ENCODE data around the gene SLC27A4. TPM values are rescaled to one million over a fixed set of nuclear protein-coding genes. Genes with fewer than 3 reads are reported as not detected.

Gene SLC27A4
- total RNA-seq, 2 donors from 2014 or later = 19.2 to 21.5 TPM

GRCh38 chr9:128389395-128390149, 49.2 kb downstream of the SLC27A4 start:
- intact Hi-C loops (cut with DNase I) = no loop called here
- Histone ChIP-seq H3K4me1 (replicated peaks) (no peaks in the 10 kb centered on the region), H3K27ac (no peak overlapping the region), H3K9me3 (no peaks in the 10 kb centered on the region), H3K36me3 (peaks cover 5 to 7% of the 10 kb centered on the region in 2 donors), H3K4me3 (no peak overlapping the region), H3K27me3 (replicated peaks; ENCODE audit: insufficient read depth) (no peaks in the 10 kb centered on the region)
- no peak for DNase-seq (ENCODE audit: low spot score)
- no peak for TF ChIP-seq CTCF (IDR thresholded peaks at IDR 0.05)
- no peak for TF ChIP-seq POLR2A (IDR thresholded peaks at IDR 0.05)
- no peak for TF ChIP-seq POLR2AphosphoS5 (IDR thresholded peaks at IDR 0.05)
- WGBS = 84% methylated on average over 13 of the region's 13 CpGs

- WGBS = 76% methylated on average over 11 of the region's 11 CpGs
- Histone ChIP-seq H3K36me3 (peaks cover 5 to 7% of the 10 kb centered on the region in 2 donors), H3K4me3 (no peak overlapping the region), H3K27ac (no peak overlapping the region), H3K27me3 (replicated peaks; ENCODE audit: insufficient read depth) (no peaks in the 10 kb centered on the region), H3K4me1 (replicated peaks) (no peaks in the 10 kb centered on the region), H3K9me3 (no peaks in the 10 kb centered on the region)
- no peak for DNase-seq (ENCODE audit: low spot score)
- TF ChIP-seq CTCF (IDR thresholded peaks at IDR 0.05) = no peak
- no peak for TF ChIP-seq POLR2A (IDR thresholded peaks at IDR 0.05)
- no peak for TF ChIP-seq POLR2AphosphoS5 (IDR thresholded peaks at IDR 0.05)
- intact Hi-C loops (cut with DNase I) = no loop called here
Observed at GRCh38 chr9:128390150-128390812, 50.0 kb downstream of the SLC27A4 start.

- TF ChIP-seq POLR2A (IDR thresholded peaks at IDR 0.05) = no peak
- TF ChIP-seq POLR2AphosphoS5 (IDR thresholded peaks at IDR 0.05) = no peak
- TF ChIP-seq CTCF (IDR thresholded peaks at IDR 0.05) = no peak
- no peak for DNase-seq (ENCODE audit: low spot score)
- no peaks in the 10 kb centered on the region for H3K27me3 ChIP-seq (replicated peaks; ENCODE audit: insufficient read depth)
- no peak overlapping the region for H3K27ac ChIP-seq
- H3K4me3 ChIP-seq = no peak overlapping the region
- whole genome bisulfite sequencing = 84% methylated on average over 8 of the region's 8 CpGs
- H3K4me1 ChIP-seq (replicated peaks) = no peaks in the 10 kb centered on the region
- intact Hi-C loops (cut with DNase I) = no loop called here
- peaks cover 5 to 7% of the 10 kb centered on the region in 2 donors for H3K36me3 ChIP-seq
- H3K9me3 ChIP-seq = no peaks in the 10 kb centered on the region
Observed at GRCh38 chr9:128390813-128391711, 50.7 kb downstream of the SLC27A4 start.

GRCh38 chr9:128391956-128392301, 51.6 kb downstream of the SLC27A4 start:
- no peaks in the 10 kb centered on the region for H3K27me3 ChIP-seq (replicated peaks; ENCODE audit: insufficient read depth)
- no peak overlapping the region for H3K27ac ChIP-seq
- H3K9me3 ChIP-seq = no peaks in the 10 kb centered on the region
- H3K36me3 ChIP-seq = peaks cover 5 to 7% of the 10 kb centered on the region in 2 donors
- DNase-seq (ENCODE audit: low spot score) = no peak
- intact Hi-C loops (cut with DNase I) = no loop called here
- 93% methylated on average over 21 of the region's 21 CpGs for WGBS
- TF ChIP-seq POLR2AphosphoS5 (IDR thresholded peaks at IDR 0.05) (no peak), POLR2A (IDR thresholded peaks at IDR 0.05) (no peak), CTCF (IDR thresholded peaks at IDR 0.05) (no peak)
- H3K4me3 ChIP-seq = no peak overlapping the region
- no peaks in the 10 kb centered on the region for H3K4me1 ChIP-seq (replicated peaks)
